GM18498 (cell line): Measurements from ENCODE around the gene PRKAG1.

Experiments
- ATAC-seq: cut with Tn5 transposase; IDR thresholded peaks from one replicate; pipeline ENCODE4 v1.9.1; 2021; ENCODE audit warnings: mild to moderate bottlenecking, moderate library complexity; ENCODE audit not compliant: unreplicated experiment

Gene PRKAG1

GRCh38 chr12:49015196-49015595 lies 3.4 kb downstream of the PRKAG1 start:
- no peak for ATAC-seq

GRCh38 chr12:49014547-49014946 lies 4.0 kb downstream of the PRKAG1 start:
- ATAC-seq = no peak

- no peak for ATAC-seq
Observed at GRCh38 chr12:49013428-49013827, 5.1 kb downstream of the PRKAG1 start.

DNA sequence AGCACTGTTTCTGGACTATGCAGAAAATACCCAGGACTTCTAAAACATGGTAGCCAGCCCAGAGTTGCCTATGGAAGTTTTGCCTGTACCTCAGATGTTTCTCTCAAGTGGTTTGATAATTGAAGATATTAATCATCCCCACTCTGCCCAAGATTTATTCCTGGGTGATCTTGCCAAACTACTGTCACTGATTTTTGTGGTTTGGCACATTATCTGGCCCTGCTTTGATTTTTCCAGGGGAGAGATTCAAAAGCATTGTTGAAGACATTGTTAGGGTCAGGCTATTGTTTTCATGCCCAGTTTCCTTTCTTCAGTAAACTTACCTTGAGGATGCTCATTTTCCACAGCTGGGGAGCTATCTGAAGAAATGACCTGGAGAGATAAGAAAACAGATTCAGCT lies 5.8 kb downstream of the PRKAG1 start:
- ATAC-seq = no peak

- no peak for ATAC-seq
Observed at GRCh38 chr12:49010092-49010668, 8.4 kb downstream of the PRKAG1 start.

DNA sequence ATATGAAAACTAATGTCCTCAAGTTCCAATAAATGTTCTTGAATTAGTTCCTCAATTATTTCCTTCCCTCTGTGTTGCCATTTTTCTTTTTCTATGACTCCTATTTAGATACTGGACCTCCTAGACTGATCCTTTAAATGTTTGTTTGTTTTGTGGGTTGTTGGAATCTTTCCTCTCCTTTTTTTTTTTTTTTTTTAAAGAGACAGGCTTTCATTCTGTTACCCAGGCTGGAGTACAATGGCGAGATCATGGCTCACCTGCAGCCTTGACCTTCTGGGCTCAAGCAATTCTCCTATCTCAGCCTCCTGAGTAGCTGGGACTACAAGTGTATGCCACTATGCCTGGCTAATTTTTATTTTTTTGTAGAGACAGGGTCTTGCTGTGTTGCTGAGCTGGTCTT lies 9.6 kb downstream of the PRKAG1 start:
- no peak for ATAC-seq

GRCh38 chr12:49000346-49000745 lies 18.2 kb downstream of the PRKAG1 start:
- no peak for ATAC-seq

- no peak for ATAC-seq
Observed at GRCh38 chr12:48999371-49000131, 19.0 kb downstream of the PRKAG1 start, which contains the start of gene DDN. TSS of gene DDN (minus strand) at chr12:48999375. CDS start at chr12:48999287, 88 bp downstream.

GRCh38 chr12:48998497-48999353 lies 19.9 kb downstream of the PRKAG1 start:
- peak; percentile 22 for ATAC-seq

DNA sequence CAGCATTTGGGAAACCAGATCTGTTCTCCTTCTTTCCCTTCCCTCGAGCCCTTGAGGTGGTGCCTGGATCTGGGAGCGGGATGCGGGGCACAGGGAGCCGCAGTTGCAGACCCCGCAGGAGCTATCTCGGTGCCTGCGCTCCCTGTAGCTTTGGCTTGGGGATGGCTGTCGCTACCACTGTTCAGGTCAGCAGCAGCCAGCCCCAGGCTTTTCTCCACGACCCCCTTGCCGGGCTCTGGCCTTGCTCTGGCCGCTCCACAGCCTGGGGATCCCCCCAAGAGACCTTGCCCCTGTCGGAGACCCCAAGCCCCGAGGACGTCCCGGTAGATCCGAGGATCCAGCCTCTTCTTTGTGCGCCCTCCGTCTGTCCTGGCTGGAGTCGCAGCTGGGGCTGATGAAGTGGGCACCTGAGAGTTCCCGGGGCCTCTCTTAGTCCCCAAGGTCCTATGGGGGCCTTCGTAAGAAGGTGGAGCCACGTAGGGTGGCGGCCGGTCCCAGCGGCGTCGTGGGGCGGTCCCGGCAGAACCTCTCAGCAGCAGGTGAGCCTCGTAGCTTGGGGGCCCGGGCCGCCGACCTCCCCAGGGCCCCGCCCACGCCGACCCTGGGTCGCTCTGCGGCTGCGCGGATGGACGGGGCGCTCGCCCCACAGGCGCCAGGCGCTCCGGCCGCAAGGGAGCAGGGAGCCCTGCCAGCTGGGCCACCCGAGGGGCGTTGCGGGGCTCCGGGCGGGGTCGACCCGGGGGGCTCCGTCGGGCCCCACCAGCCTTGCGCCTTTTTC lies 20.7 kb downstream of the PRKAG1 start:
- ATAC-seq = peak; percentile 39

- no peak for ATAC-seq
Observed at GRCh38 chr12:48996794-48997718, 21.5 kb downstream of the PRKAG1 start.

DNA sequence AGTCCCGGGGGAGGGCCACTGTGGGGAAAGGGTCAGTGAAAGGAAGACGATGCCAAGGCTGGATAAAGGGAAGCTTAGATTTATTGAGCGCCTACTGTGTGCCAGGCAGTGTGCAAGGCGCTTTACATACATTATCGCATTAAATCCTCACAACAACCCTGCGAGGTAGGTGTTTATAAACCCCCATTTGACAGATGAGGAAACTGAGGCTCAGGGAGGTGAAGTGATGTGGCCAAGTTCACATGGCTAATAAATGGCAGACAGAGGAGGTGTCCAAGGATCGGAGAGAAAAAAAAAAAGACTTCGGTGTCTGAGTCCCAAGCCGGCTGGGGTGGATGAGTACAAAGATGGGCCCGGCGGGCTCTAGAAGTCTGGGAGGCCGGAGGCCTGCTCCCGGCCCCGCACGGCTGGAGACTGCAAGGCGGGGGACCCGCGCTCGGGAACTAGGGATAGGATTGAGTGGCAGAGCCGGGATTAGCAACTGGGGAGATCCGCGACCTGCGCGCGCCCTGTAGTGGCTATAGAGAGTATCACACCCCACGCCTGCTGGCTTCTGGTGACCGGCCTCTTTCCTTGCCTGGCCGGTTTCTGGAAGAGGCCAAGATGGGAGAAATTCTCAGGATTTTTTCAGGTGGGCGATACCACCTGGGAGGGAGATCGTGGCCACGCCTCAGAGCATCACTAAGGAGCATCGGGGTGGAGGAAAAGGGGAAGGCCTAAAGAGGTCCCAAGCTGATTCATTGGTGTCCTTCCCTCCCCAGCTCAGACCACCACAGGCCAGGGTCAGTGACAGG lies 23.3 kb downstream of the PRKAG1 start:
- ATAC-seq = peak; percentile 43

- ATAC-seq = no peak
Observed at GRCh38 chr12:48994224-48995085, 24.1 kb downstream of the PRKAG1 start.

GRCh38 chr12:48993787-48994186 lies 24.8 kb downstream of the PRKAG1 start:
- no peak for ATAC-seq

- ATAC-seq = no peak
Observed at GRCh38 chr12:48991247-48992050, 27.1 kb downstream of the PRKAG1 start.

DNA sequence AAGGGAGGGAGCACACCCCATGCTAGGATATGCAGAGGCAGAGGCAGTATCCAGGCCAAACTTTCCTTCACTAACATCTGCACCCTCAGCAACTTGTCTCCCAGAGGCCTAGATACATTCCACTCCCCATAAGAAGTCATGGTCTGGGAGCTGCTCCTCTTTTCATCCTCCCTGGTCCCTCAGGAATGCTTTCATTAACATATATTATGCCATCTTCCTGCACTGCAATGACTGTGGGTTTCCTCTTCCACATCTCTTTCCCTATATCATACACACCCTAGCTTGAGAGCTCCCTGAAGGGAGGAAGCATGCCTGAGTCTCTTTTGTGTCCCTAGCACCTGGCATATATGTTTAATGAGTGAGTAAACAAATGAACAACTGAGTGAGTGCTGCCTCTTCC lies 28.0 kb downstream of the PRKAG1 start:
- no peak for ATAC-seq

DNA sequence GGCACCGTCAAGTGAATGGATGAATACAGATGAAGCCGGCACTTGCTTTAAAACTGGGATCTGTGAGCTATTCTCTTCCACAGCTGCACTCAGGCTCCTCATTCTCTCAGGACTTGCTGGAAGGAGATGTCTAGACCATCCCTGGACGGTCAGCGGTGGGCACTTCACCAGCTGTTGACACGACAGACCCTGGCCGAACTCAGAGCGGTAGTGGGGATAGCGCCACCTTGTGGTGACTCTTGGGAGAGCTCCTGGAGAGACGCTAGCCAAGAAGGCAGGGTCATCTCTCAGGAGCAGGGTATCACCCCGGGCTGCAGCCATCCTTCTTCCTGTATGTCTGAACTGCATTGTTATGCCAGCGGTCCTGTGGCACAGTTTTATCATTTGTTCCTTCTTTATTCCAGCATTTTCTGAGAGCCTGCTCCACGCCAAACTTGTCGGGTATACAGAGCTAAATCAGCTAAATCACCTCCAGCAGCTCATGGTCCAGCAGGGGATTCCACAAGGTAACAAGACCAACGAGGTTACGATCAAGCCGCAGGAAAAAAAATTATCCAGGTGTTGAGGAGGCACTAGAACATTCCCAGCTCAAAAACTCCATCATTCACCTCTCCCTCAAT lies 30.4 kb downstream of the PRKAG1 start:
- ATAC-seq = peak; percentile 55
